Chondrocyte (in vitro differentiated cells): ENCODE data around the gene ALDH2. TPM values are rescaled to one million over a fixed set of nuclear protein-coding genes. Genes with fewer than 3 reads are reported as not detected.
"Not testable (repeated sequence)": the region's sequence is repeated elsewhere in the genome, so short reads cannot be mapped to it uniquely, and the experiment has no call there.

Source experiments
- DNase-seq: peaks from one replicate; pipeline ENCODE4 v3.0.0; 2021; ENCODE audit warnings: mixed read lengths, low spot score
- H3K27ac Mint-ChIP-seq: one replicate; pipeline ENCODE4 v1.8.0; 2021; ENCODE audit warnings: mild to moderate bottlenecking, moderate library complexity, mixed read lengths; ENCODE audit not compliant: unreplicated experiment
- H3K27me3 Mint-ChIP-seq: 2 replicates; pipeline ENCODE4 v1.8.0; 2021; ENCODE audit warnings: low read depth, mixed read lengths
- H3K36me3 Mint-ChIP-seq: 2 replicates; pipeline ENCODE4 v1.8.0; 2021; ENCODE audit warnings: low read depth, mixed read lengths
- H3K4me1 Mint-ChIP-seq: 2 replicates; pipeline ENCODE4 v1.8.0; 2021; ENCODE audit warnings: low read depth, mild to moderate bottlenecking, mixed read lengths
- H3K4me3 Mint-ChIP-seq: one replicate; pipeline ENCODE4 v1.8.0; 2021; ENCODE audit warnings: mild to moderate bottlenecking, moderate library complexity, mixed read lengths; ENCODE audit not compliant: unreplicated experiment
- H3K9me3 Mint-ChIP-seq: 2 replicates; pipeline ENCODE4 v1.8.0; 2021; ENCODE audit warnings: low read depth, mixed read lengths
- CTCF ChIP-seq: fragments of 200-600 bp; sonication (generic); IDR thresholded peaks from 2 replicates; pipeline ENCODE4 v1.5.0; 2021; ENCODE audit warnings: antibody characterized with exemption, mild to moderate bottlenecking, moderate library complexity
- total RNA-seq: library from RNA; stranded (reverse); gene quantifications from 3 replicates; pipeline ENCODE4 v1.2.1, GENCODE V29; 2021

ALDH2 gene
- total RNA-seq, 1 donor from 2014 or later: 73.8 TPM

- no peak overlapping the region for H3K27ac Mint-ChIP-seq
- no peaks in the 10 kb centered on the region for H3K9me3 Mint-ChIP-seq
- H3K4me1 Mint-ChIP-seq: peaks cover 17% of the 10 kb centered on the region
- no peak for TF ChIP-seq CTCF
- H3K4me3 Mint-ChIP-seq: no peak overlapping the region
- H3K27me3 Mint-ChIP-seq: no peaks in the 10 kb centered on the region
- H3K36me3 Mint-ChIP-seq: no peaks in the 10 kb centered on the region
- no peak for DNase-seq
Measured at GRCh38 chr12:111759991-111760390, 6.7 kb upstream of the ALDH2 start.

GRCh38 chr12:111761099-111761498 is 5.6 kb upstream of the ALDH2 start:
- no peak for DNase-seq
- Mint-ChIP-seq H3K27ac (no peak overlapping the region), H3K4me3 (no peak overlapping the region), H3K4me1 (peaks cover 17% of the 10 kb centered on the region), H3K27me3 (no peaks in the 10 kb centered on the region), H3K9me3 (no peaks in the 10 kb centered on the region), H3K36me3 (no peaks in the 10 kb centered on the region)
- no peak for TF ChIP-seq CTCF

GRCh38 chr12:111761706-111762105 is 5.0 kb upstream of the ALDH2 start:
- no peak overlapping the region for H3K4me3 Mint-ChIP-seq
- H3K4me1 Mint-ChIP-seq: peaks cover 21% of the 10 kb centered on the region
- DNase-seq: no peak
- no peaks in the 10 kb centered on the region for H3K9me3 Mint-ChIP-seq
- no peaks in the 10 kb centered on the region for H3K27me3 Mint-ChIP-seq
- no peak for TF ChIP-seq CTCF
- no peaks in the 10 kb centered on the region for H3K36me3 Mint-ChIP-seq
- H3K27ac Mint-ChIP-seq: no peak overlapping the region

- not testable (repeated sequence) for H3K36me3 Mint-ChIP-seq, H3K27ac Mint-ChIP-seq, H3K9me3 Mint-ChIP-seq, H3K27me3 Mint-ChIP-seq, DNase-seq, H3K4me3 Mint-ChIP-seq
- H3K4me1 Mint-ChIP-seq: peaks cover 17% of the 10 kb centered on the region
Measured at GRCh38 chr12:111763552-111763951, 3.2 kb upstream of the ALDH2 start.

GRCh38 chr12:111764120-111764821 is 2.5 kb upstream of the ALDH2 start:
- peaks cover 17% of the 10 kb centered on the region for H3K4me1 Mint-ChIP-seq
- no peaks in the 10 kb centered on the region for H3K27me3 Mint-ChIP-seq
- H3K36me3 Mint-ChIP-seq: no peaks in the 10 kb centered on the region
- TF ChIP-seq CTCF: no peak
- no peaks in the 10 kb centered on the region for H3K9me3 Mint-ChIP-seq
- DNase-seq: no peak
- H3K4me3 Mint-ChIP-seq: no peak overlapping the region
- H3K27ac Mint-ChIP-seq: no peak overlapping the region
